Measurements from ENCODE around the gene FGFR3.

The FGFR3 gene

GRCh38 chr4:1797298-1797860 lies 4.3 kb downstream of the FGFR3 start:
- H3K27ac ChIP-seq, result peak overlapping the region in 1 of 21 experiments; percentile 6

DNA sequence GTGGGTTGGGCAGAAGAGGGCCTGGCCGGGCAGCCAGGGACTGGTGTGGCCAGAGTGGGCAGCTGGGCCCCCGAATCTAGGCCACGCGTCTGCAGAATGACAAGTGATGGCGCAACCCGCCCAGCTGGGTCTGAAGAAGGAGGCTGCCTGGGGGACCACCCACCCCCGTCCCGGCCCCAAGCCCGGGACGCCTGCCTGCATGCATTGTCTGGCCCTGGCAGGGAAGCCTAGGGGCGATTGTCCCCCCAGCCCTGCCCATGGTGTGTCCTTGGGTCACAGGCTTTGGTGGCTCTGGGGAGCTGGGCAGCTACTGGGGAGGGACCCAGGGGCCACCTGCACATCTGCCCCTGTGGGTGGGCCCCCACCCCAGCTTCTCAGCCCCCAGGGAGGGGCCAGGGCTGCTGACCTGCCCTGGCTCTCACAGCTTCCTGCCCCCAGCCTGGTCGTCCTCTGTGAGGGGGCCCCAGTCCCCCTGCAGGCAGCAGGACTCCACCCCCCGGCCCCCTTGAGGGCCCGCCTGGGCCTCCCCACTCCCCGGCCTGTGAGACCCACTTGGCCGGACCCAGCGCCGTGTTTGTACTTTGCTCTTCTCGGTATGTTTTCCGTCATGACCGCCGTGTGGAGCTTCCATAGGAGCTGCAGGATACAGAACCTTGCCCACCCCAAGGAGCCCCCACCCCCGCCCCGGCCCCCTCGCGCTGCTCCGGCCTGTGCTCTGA lies 4.9 kb downstream of the FGFR3 start:
- peak overlapping the region in 2 of 7 experiments; percentile 12 to 60 for H3K4me3 ChIP-seq
- peak overlapping the region in 1 of 21 experiments; percentile 6 for H3K27ac ChIP-seq

More at GRCh38 chr4:1797298-1797860, 4.3 kb downstream of the FGFR3 start:
- H3K4me3 ChIP-seq, result peak overlapping the region in 3 of 7 experiments; percentile 12 to 60 (median 13)

- Histone ChIP-seq H3K4me3 (no peak overlapping the region), H3K27ac (no peak overlapping the region)
Measured at GRCh38 chr4:1798580-1799386, 5.7 kb downstream of the FGFR3 start.

DNA sequence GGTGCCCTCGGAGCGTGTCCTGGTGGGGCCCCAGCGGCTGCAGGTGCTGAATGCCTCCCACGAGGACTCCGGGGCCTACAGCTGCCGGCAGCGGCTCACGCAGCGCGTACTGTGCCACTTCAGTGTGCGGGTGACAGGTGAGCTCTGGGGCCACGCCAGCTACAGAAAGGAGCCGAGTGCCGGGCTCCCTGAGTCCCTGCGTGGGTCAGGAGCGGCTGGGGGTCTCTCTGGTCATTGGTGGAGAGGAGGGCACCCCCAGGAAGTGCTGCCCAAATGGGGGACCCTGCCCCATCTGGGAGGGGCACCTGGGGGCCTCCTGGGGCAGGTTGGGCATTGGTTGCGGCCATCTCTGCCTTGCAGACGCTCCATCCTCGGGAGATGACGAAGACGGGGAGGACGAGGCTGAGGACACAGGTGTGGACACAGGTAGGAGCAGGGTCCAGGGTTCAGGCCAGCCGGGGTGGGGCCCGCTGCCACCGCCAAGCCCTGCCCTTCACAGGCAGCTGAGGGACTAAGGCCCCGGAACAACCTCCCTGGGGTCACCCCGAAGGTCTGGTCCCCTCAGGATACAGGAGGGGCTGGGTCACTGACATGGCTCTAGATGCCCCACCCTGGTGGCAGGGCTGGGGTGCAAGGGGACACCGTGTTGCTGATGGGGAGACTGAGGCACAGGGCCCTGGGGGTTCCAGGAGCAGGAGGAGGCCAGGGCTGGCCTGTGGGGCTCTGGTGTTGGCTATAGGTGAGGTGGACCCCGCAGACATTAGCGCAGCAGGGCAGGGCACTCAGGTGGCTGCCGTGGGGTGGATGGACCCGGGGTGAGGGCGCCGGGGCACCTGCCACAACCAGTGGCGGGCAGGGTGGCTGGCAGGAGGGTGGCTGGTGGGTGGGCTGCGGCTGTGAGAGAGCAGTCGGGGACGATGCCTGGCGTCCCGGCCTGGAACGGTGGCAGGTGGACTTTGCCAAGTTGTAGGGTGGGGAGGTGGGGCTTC lies 6.6 kb downstream of the FGFR3 start:
- peak overlapping the region in 1 of 21 experiments; percentile 3 for H3K27ac ChIP-seq
- no peak overlapping the region for H3K4me3 ChIP-seq

GRCh38 chr4:1800805-1801204 lies 7.7 kb downstream of the FGFR3 start:
- no peak overlapping the region for H3K4me3 ChIP-seq
- peak overlapping the region in 1 of 21 experiments; percentile 10 for H3K27ac ChIP-seq

- Histone ChIP-seq H3K27ac (peak overlapping the region in 2 of 21 experiments; percentile 10 to 21), H3K4me3 (no peak overlapping the region)
Measured at GRCh38 chr4:1801286-1801958, 8.3 kb downstream of the FGFR3 start.

GRCh38 chr4:1802151-1802715 lies 9.1 kb downstream of the FGFR3 start:
- Histone ChIP-seq H3K27ac (peak overlapping the region in 1 of 21 experiments; percentile 30), H3K4me3 (no peak overlapping the region)

DNA sequence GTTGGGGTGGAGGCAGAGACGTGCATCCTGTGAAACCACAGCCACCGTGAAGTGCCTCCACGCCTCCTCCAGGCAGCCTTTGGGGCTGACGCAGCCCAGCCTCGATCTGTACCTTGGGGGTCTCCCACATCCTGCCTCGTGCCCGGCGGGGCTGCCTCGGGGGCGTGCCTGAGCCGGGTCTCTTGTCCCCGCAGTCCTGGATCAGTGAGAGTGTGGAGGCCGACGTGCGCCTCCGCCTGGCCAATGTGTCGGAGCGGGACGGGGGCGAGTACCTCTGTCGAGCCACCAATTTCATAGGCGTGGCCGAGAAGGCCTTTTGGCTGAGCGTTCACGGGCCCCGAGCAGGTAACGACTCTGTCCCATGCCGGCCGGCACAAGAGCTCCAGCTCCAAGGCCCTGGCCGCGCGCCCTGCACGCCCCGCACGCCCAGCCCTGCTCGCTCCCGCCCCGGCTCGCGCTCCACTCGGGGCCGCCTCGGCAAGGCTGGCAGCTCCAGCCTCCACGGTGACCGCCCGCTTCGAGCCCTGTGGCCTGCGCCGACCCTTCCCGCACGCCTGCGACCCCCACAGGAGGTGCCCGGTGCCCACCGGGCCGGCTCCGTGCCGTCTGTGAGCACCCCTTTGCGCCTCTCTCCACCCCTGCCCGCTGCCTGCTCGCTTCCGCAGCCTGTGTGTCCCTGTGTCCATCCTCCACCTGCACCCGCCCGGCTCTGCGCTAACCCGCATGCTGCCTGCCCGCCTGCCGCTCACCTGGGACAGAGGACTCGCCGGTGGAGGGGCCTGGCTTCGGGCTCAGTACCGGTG lies 9.8 kb downstream of the FGFR3 start:
- Histone ChIP-seq H3K4me3 (no peak overlapping the region), H3K27ac (peak overlapping the region in 1 of 21 experiments; percentile 30)

- Histone ChIP-seq H3K4me3 (no peak overlapping the region), H3K27ac (no peak overlapping the region)
Measured at GRCh38 chr4:1803523-1804423, 10.7 kb downstream of the FGFR3 start.

DNA sequence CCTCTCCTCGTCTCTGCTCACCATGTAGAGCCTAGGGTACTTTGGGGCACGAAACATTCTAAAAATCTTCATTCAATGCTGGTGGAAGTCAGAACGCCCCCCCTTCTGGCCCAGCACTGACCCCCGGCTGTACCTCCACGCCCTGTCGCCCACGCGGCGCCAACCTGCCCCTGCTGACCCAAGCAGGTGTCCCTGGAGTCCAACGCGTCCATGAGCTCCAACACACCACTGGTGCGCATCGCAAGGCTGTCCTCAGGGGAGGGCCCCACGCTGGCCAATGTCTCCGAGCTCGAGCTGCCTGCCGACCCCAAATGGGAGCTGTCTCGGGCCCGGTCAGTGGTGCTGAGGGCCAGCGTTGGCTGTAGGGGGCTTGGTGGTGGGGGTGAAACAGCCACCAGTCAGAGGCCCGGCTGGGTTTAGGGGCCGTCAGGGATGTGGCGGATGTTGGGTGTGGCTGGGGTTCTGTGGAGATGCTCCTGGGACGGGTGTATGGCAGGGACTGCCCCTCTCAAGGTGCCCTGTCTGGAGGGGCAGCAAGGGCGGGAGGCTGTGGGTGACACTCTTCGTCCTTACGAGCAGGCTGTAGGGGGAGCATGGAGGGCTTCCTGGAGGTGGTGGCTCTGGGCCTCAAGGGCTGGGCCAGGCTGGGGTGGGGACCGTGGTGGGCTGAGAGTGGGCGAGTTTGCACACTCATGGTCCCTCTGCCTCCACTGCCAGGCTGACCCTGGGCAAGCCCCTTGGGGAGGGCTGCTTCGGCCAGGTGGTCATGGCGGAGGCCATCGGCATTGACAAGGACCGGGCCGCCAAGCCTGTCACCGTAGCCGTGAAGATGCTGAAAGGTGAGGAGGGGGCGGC lies 11.8 kb downstream of the FGFR3 start:
- H3K4me3 ChIP-seq, result no peak overlapping the region
- no peak overlapping the region for H3K27ac ChIP-seq

DNA sequence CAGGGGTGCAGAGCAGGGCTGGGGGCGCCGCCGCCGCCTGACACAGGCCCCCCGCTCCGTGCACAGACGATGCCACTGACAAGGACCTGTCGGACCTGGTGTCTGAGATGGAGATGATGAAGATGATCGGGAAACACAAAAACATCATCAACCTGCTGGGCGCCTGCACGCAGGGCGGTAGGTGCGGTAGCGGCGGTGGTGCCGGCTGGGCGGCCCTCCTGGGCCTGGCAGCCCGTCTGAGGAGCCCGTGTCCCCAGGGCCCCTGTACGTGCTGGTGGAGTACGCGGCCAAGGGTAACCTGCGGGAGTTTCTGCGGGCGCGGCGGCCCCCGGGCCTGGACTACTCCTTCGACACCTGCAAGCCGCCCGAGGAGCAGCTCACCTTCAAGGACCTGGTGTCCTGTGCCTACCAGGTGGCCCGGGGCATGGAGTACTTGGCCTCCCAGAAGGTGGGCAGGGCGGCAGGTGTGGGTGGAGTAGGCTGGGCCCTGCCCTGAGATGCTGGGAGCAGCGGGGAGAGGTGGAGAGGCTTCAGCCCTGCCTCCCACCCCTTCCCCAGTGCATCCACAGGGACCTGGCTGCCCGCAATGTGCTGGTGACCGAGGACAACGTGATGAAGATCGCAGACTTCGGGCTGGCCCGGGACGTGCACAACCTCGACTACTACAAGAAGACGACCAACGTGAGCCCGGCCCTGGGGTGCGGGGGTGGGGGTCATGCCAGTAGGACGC lies 12.6 kb downstream of the FGFR3 start:
- no peak overlapping the region for H3K4me3 ChIP-seq
- no peak overlapping the region for H3K27ac ChIP-seq

- H3K4me3 ChIP-seq, result no peak overlapping the region
Measured at GRCh38 chr4:1806223-1806564, 13.1 kb downstream of the FGFR3 start.

GRCh38 chr4:1806596-1807331 lies 13.7 kb downstream of the FGFR3 start:
- no peak overlapping the region for H3K27ac ChIP-seq
- no peak overlapping the region for H3K4me3 ChIP-seq

More at GRCh38 chr4:1806223-1806564, 13.1 kb downstream of the FGFR3 start:
- H3K27ac ChIP-seq, result no peak overlapping the region

GRCh38 chr4:1807332-1807777 lies 14.3 kb downstream of the FGFR3 start:
- no peak overlapping the region for H3K4me3 ChIP-seq
- no peak overlapping the region for H3K27ac ChIP-seq

Measured in skin epidermis (tissue), 12 donors.